OCI-LY1 (cell line): ENCODE measurements around the gene GPSM1.

Experiments
- EZH2 ChIP-seq: fragments of 200-600 bp; sonication (generic), shearing (Covaris generic); IDR thresholded peaks from 2 replicates; pipeline ENCODE4 v1.8.0; 2017; ENCODE audit warnings: borderline replicate concordance, mixed run types, mild to moderate bottlenecking, antibody characterized with exemption, low read length, moderate library complexity, mixed read lengths
- TF ChIP-seq, protein P1 (sequence below): fragments of 200-600 bp; sonication (generic), shearing (Covaris generic); IDR thresholded peaks from 2 replicates; pipeline ENCODE4 v1.5.1; 2017; ENCODE audit warnings: mild to moderate bottlenecking, antibody characterized with exemption, low read length, moderate library complexity, mixed read lengths

DNA sequence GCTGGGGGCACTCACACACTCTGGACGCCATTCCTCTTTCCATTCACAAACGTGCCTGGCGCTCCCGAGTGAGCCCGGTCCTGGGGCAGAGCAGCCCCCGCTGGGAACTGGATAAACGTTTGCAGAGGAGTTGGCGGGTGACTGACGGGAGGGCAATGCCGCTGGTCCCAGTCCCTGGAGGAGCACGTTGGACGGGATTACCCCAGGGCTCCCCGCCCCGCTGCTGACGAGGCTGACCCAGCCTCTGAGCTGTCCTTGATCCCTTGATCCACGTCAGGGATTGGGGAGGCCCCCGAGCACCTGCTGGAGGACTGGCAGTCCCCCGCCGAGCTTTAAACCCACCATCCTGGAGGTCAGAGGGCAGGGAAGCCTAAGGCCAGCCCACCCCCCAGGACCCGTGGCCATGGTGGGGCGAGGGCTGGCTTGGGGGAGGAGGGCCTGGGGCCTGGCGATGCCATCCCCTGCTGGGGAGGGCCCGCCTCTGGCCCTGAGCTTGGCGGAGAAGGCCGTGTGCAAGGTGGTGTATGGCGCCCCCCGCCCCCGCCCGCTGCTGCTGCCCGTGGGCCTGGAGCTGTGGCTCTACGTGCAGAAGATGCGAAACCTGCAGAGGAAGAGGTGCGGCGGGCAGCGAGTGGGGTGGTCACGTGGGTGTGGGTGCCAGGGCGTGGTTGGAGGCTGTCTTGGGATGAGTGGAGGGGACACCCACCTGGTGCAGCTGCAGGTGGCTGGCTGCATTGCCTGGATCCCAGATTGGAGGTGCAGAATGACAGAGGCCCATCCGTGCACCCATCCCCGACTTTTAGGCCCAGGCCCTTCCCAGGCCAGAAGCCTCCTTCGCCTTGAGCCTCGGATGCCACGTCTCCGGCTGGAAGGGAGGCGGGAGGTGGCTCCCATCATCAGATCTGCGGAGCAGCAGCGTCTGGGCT, 4.5 kb downstream of the GPSM1 start:
- TF ChIP-seq, protein P1, sequence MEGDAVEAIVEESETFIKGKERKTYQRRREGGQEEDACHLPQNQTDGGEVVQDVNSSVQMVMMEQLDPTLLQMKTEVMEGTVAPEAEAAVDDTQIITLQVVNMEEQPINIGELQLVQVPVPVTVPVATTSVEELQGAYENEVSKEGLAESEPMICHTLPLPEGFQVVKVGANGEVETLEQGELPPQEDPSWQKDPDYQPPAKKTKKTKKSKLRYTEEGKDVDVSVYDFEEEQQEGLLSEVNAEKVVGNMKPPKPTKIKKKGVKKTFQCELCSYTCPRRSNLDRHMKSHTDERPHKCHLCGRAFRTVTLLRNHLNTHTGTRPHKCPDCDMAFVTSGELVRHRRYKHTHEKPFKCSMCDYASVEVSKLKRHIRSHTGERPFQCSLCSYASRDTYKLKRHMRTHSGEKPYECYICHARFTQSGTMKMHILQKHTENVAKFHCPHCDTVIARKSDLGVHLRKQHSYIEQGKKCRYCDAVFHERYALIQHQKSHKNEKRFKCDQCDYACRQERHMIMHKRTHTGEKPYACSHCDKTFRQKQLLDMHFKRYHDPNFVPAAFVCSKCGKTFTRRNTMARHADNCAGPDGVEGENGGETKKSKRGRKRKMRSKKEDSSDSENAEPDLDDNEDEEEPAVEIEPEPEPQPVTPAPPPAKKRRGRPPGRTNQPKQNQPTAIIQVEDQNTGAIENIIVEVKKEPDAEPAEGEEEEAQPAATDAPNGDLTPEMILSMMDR = no peak
- TF ChIP-seq EZH2 = no peak
